Fibroblast of the aortic adventitia (primary cell): ENCODE data around the gene BUB3. TPM values are rescaled to one million over a fixed set of nuclear protein-coding genes. Genes with fewer than 3 reads are reported as not detected.
"Not testable (repeated sequence)": the region's sequence is repeated elsewhere in the genome, so short reads cannot be mapped to it uniquely, and the experiment has no call there.

Experiments used
- DNase-seq: peaks from one replicate; pipeline ENCODE4 v3.0.0-alpha.2; 2010; ENCODE audit warnings: low read depth
- H3K4me3 ChIP-seq: 2 replicates; pipeline ENCODE4 v1.5.1; 2011; ENCODE audit warnings: low read depth, mild to moderate bottlenecking, control low read depth, low read length, moderate library complexity
- CTCF ChIP-seq: IDR thresholded peaks from 2 replicates; pipeline ENCODE4 v1.5.1; 2011; ENCODE audit warnings: mild to moderate bottlenecking, low read length, control low read depth, inconsistent platforms; ENCODE audit not compliant: insufficient read depth
- total RNA-seq: library from RNA; depleted of rRNA; stranded (reverse); fragments of >200 nt; gene quantifications from 2 replicates; pipeline ENCODE4 v1.2.3, GENCODE V29; 2012; ENCODE audit warnings: low replicate concordance

BUB3 gene
- total RNA-seq, 1 donor = 182 TPM

- no peak for TF ChIP-seq CTCF
- no peak for DNase-seq
- no peak overlapping the region for H3K4me3 ChIP-seq
Measured at GRCh38 chr10:123170961-123171360, 16.8 kb downstream of the BUB3 start.

- not testable (repeated sequence) for DNase-seq, H3K4me3 ChIP-seq
Measured at GRCh38 chr10:123171616-123172015, 17.4 kb downstream of the BUB3 start.

- no peak overlapping the region for H3K4me3 ChIP-seq
- TF ChIP-seq CTCF = no peak
- DNase-seq = no peak
Measured at GRCh38 chr10:123175389-123176387, 21.5 kb downstream of the BUB3 start.

GRCh38 chr10:123178390-123178789 lies 24.2 kb downstream of the BUB3 start:
- not testable (repeated sequence) for DNase-seq

GRCh38 chr10:123180101-123181090 lies 26.2 kb downstream of the BUB3 start:
- DNase-seq = no peak
- no peak for TF ChIP-seq CTCF

More at GRCh38 chr10:123178390-123178789, 24.2 kb downstream of the BUB3 start:
- H3K4me3 ChIP-seq = not testable (repeated sequence)

GRCh38 chr10:123183724-123184123 lies 29.5 kb downstream of the BUB3 start:
- no peak for TF ChIP-seq CTCF
- DNase-seq = no peak
- H3K4me3 ChIP-seq = no peak overlapping the region

More at GRCh38 chr10:123180101-123181090, 26.2 kb downstream of the BUB3 start:
- H3K4me3 ChIP-seq = no peak overlapping the region

- DNase-seq = no peak
- TF ChIP-seq CTCF = no peak
- no peak overlapping the region for H3K4me3 ChIP-seq
Measured at GRCh38 chr10:123187781-123188180, 33.6 kb downstream of the BUB3 start.
